ENCODE data around the gene GNMT.

The GNMT gene

DNA sequence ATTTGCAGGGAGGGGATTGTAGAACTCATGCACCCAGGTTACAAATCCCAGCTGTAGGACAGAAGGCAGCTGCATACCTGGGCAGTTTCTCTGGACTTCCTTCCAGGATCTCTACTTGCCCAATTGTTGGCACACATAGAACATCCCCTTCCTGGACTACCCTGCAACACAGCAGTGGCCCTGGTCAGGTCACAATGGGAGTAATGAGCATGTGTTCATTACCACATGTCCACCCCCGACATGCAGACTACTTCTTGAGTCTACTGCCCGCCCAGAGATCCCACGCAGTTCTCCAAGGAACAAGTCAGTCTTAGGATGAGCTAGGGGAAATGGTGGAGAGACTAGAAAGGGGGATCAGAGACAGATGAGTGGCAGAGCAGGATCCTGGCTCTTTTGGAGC lies 13.4 kb downstream of the GNMT start:
- H3K36me3 ChIP-seq (replicated peaks), result peaks cover 32% of the 10 kb centered on the region
- H3K27me3 ChIP-seq (ENCODE audit: low read depth), result no peaks in the 10 kb centered on the region
- no peak overlapping the region for H3K4me3 ChIP-seq
- no peak for DNase-seq (ENCODE audit: low spot score in 2 of 2)
- no peaks in the 10 kb centered on the region for H3K9me3 ChIP-seq
- peaks cover 8% of the 10 kb centered on the region for H3K4me1 ChIP-seq
- in situ Hi-C loops (cut with MboI; ENCODE audit: low sequenced_read_pairs), result no loop called here

DNA sequence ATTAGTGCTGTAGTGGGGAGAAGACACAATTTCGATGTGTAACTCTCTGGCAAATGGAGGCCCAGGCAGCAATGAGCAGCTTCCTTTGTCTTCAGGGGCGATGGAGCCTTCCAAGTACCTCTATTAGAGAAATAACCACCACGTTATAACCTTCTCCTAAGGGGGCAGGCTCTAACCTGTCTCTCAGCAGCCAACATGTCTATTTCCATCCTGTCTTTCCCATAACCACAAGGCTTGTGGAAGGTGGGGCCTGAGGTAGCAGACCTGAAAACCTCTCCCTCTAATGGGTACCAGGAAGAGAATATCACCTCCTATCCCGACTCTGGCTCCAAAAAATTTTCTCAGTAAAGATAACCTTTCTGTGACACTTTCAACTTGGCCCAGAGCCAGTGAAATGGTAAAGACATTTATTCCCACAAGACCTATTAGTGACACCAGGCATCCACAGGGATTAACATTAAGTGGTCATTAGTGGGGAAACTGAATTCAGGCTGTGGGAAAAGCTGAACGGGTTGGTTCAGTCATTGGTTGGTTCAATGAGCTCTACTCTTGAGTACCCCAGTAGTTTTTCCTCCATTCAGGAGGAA lies 14.5 kb downstream of the GNMT start:
- H3K9me3 ChIP-seq, result no peaks in the 10 kb centered on the region
- no peak overlapping the region for H3K4me3 ChIP-seq
- in situ Hi-C loops (cut with MboI; ENCODE audit: low sequenced_read_pairs), result no loop called here
- H3K4me1 ChIP-seq, result peaks cover 14% of the 10 kb centered on the region
- no peaks in the 10 kb centered on the region for H3K27me3 ChIP-seq (ENCODE audit: low read depth)
- no peak for DNase-seq (ENCODE audit: low spot score in 2 of 2)
- H3K36me3 ChIP-seq (replicated peaks), result peaks cover 28% of the 10 kb centered on the region

DNA sequence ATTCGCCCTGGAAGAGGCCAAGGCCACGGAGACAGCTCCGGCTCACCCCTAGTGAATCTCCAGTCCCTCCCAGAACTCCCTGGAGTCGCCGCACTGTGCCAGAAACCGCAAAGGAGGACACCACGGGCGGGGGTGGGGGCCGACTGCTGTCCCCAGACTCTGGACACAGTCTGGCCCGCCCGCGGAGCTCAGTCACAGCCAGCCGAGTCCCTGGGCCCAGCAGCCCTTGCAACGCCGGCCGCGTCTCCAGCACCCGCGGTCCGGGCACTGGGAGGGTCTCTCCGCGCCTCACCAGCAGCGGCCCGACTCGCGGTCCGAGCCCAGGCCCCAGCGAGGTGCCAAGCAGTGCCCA lies 17.9 kb downstream of the GNMT start:
- in situ Hi-C loops (cut with MboI; ENCODE audit: low sequenced_read_pairs), result no loop called here
- DNase-seq (ENCODE audit: low spot score in 2 of 2), result peak in 1 of 2 experiments; percentile 43
- Histone ChIP-seq H3K4me1 (peaks cover 14% of the 10 kb centered on the region), H3K9me3 (no peaks in the 10 kb centered on the region), H3K4me3 (peak overlapping the region; percentile 86), H3K27me3 (ENCODE audit: low read depth) (no peaks in the 10 kb centered on the region), H3K36me3 (replicated peaks) (peaks cover 12% of the 10 kb centered on the region)

DNA sequence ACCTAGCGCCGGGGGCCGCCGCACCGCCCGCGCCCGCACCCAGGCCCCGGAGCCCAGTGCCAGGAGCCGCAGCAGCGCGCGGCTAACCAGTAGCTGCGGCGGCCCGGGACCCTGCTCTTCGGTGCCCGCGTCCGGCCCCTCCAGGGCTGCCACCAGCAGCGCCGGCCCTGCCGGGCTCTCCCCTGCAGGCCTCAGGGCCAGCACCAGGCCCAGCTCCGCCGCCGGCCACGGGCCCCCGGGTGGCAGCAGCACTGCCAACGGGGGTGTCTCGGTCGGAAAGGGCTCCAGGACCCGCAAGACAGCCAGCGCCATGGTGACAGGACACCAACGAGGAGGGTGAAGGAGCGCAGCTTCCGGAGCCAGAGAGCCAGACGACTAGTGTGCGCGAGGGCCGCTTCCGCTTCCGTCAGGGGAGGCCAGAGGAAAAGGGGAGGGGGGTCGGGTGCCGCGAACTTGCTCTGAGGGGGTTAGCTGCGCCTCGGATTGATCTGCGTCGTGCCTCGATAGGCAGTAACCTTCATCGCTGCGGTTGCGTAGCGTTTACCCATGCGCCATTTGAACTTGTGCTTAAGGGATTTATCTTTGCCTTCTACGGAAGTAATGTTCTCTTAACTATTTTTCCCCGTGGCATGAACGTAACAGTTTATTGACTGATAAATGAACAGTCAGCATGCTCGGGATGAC lies 18.4 kb downstream of the GNMT start, which contains the start of gene PEX6:
Gene PEX6 (minus strand): TSS at position 343 of the 684 bp plus-strand sequence. CDS start 31 bp downstream, at position 312.
- H3K4me3 ChIP-seq, result peak within 1 kb of the TSS; percentile 86
- peaks cover 18% of the 10 kb centered on the region for H3K4me1 ChIP-seq
- peaks cover 6% of the 10 kb centered on the region for H3K36me3 ChIP-seq (replicated peaks)
- no peaks in the 10 kb centered on the region for H3K9me3 ChIP-seq
- in situ Hi-C loops (cut with MboI; ENCODE audit: low sequenced_read_pairs), result no loop called here
- no peaks in the 10 kb centered on the region for H3K27me3 ChIP-seq (ENCODE audit: low read depth)
- peak; percentile 94 to 98 for DNase-seq (ENCODE audit: low spot score in 2 of 2)

DNA sequence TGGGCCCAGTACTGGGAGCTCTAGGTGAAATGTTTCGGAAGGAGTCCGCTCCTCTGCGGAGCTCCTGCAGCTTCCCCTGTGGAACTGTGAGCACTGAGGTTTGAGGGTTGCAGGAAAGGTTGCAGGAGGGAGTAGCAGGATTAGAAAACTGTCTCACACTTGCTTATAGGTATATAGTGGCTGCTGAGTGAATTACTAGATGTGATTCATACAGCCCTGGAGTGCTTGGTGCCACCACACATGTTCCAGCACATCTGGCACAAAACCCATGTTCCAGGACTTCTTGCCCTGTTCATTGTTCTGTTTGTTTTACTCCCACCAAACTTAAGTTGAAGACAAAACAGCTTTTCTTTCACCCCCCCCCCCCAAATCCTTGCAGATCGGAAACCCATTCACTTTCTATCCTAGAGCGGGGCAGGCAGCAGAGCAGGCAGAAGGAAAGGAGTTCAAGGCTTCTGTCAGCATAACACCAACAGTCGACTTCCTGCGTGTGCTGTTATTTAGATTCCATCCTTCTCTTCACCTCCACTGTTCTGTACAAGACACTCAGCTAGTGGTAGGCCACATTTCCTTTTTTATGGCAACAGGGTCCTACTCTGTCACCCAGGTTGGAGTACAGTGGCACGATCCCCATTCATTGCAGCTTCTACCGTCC lies 19.1 kb downstream of the GNMT start:
- peak overlapping the region; percentile 86 for H3K4me3 ChIP-seq
- no peak for DNase-seq (ENCODE audit: low spot score in 2 of 2)
- in situ Hi-C loops (cut with MboI; ENCODE audit: low sequenced_read_pairs), result no loop called here
- H3K27me3 ChIP-seq (ENCODE audit: low read depth), result no peaks in the 10 kb centered on the region
- no peaks in the 10 kb centered on the region for H3K9me3 ChIP-seq
- H3K36me3 ChIP-seq (replicated peaks), result peaks cover 5% of the 10 kb centered on the region; the same call in 1 of the 2 replicates
- peaks cover 18% of the 10 kb centered on the region for H3K4me1 ChIP-seq

DNA sequence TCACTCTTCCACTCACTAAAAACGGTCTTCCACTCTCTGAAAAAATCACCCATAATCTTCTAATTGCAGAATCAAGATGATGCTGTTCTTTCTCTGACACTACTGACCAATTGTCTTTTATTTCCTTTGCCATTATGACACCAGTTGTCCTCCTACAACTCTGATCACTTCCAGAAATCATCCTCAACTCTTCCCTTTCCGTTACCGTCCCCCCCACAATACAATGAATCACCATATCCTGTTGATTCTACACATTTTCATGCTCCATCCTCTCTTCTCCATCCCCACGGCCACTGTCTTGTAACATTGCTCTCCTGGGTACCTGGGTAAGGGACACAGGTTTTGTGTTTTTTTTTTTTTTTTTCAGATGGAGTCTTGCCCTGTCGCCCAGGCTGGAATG lies 21.3 kb downstream of the GNMT start:
- Histone ChIP-seq H3K9me3 (no peaks in the 10 kb centered on the region), H3K27me3 (ENCODE audit: low read depth) (no peaks in the 10 kb centered on the region), H3K4me1 (peaks cover 15% of the 10 kb centered on the region), H3K36me3 (replicated peaks) (peaks cover 2% of the 10 kb centered on the region; the same call in 1 of the 2 replicates), H3K4me3 (no peak overlapping the region)
- no peak for DNase-seq (ENCODE audit: low spot score in 2 of 2)
- in situ Hi-C loops (cut with MboI; ENCODE audit: low sequenced_read_pairs), result no loop called here

DNA sequence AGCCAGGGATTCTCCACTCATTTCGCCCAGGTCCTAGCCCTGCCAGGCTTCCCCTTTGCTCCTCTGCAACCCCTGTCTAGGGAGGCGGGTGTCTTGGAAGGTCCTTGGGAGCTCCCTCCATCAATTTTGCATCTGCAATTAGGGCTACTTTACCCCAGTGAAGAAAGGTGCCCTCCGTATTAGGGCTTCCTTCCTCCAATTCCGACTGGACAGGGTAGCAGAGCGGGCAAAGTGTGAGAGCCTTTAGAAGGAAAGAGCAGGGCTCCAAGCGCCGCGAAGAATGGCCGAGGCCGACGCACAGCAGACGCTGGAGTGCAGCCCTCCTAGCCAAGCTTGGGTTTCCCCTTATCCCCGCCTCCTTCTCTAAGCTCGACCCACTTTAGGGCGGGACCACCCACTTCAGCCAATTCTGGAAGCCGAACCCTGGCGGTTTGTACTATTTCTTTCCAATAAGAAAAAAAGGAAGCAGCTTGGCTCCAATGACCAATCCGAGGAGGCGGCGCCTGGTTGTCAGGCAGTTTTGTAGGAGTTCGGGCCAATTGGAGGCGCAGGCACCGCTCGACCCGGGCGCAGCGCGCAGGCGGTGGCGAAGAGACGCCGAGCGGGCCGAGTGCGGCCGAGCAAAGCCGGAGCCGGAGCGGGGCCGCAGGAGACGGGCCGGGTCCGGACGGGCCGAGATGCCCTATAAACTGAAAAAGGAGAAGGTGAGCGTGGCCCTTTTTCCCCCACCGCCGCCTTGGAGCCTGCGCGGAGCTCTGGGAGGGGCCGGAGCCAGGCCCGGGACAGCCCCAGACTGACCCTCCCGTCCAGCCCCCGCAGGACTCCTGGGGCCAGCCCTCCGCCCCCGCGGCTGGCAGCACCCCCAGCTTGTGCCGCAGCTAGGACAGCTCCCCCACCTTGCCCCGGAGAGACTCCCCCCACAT lies 23.7 kb downstream of the GNMT start, which contains the start of gene PPP2R5D:
Gene PPP2R5D (plus strand): TSS at position 570 of the 923 bp plus-strand sequence. CDS start 108 bp downstream, at position 678.
- H3K4me3 ChIP-seq, result peak within 1 kb of the TSS; percentile 89
- DNase-seq (ENCODE audit: low spot score in 2 of 2), result peak; percentile 98 to 99
- peaks cover 10% of the 10 kb centered on the region for H3K4me1 ChIP-seq
- no peaks in the 10 kb centered on the region; the same call in none of the 2 replicates for H3K36me3 ChIP-seq (replicated peaks)
- in situ Hi-C loops (cut with MboI; ENCODE audit: low sequenced_read_pairs), result no loop called here
- no peaks in the 10 kb centered on the region for H3K9me3 ChIP-seq
- H3K27me3 ChIP-seq (ENCODE audit: low read depth), result no peaks in the 10 kb centered on the region

DNA sequence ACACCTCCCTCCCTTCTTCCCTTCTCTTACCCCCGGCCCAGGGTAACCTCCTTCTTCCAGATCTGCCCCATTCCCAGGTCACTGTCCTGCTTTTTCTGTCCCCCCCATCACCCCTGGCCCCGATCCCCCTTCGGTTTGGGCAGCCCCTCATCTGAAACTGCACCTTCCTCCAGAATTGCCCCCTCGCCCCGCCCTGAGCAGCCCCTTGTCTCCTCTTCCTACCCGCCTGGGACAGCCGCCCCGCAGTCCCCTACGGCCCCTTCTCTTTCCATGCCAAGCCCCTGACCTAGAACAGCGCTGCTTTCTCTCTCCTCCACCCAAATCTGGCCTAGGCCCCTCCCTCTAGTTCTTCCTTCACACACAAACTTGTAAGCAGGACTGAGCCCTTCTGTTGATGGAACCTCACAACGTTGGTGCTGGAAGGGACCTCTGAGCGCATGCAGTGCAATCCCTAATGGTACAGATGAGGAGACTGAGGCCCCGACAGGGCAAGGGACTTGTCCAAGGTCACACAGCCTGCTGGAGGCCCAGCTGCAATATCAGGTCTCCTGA lies 24.4 kb downstream of the GNMT start:
- no peaks in the 10 kb centered on the region for H3K9me3 ChIP-seq
- peak overlapping the region; percentile 89 for H3K4me3 ChIP-seq
- peaks cover 5% of the 10 kb centered on the region for H3K36me3 ChIP-seq (replicated peaks)
- DNase-seq (ENCODE audit: low spot score in 2 of 2), result peak in 1 of 2 experiments; percentile 57
- in situ Hi-C loops (cut with MboI; ENCODE audit: low sequenced_read_pairs), result no loop called here
- H3K4me1 ChIP-seq, result peaks cover 4% of the 10 kb centered on the region; the same call in 1 of the 2 replicates
- no peaks in the 10 kb centered on the region for H3K27me3 ChIP-seq (ENCODE audit: low read depth)

DNA sequence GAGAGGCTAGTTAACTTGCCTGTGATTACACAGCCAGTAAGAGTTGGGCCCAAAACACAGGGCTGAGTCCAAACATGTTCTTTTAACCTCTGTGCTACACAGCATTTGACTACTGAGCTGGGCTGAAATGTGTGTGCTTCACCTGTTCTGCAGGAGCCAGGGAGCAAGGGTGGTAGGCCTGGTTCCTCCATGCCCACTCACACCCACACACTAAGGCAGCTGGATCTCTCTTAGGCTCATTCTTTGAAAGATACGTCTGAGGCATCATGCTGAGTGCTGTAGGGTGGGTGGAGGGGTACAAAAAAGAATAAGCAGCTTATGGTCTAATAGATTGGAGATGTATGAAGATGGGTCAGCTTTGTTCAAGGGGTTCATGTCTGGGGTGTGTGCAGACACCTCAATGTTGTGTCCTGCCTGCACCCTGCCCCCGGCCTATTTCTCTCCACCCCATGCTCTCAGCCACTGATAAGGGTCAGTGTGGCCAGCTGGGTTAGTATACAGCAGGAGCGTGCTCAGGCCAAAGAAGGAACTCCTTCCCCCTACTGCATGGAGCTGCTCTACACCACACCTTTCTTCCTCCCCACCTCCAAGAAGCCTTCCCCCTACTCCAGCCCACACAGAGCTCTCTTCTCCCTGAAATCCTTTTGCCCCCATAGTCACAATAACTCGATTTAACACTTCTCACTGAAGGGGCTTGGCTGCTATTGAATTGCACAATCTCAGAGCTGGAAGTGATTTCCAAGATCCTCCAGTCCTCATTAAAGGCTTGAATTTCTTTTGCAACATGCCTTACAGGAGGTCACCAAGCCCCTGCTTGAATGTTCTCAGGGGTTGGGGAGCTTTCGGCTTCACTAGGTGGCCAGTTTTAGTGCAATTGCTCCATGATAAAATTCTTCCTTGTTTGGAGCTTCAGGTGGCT lies 27.2 kb downstream of the GNMT start:
- Histone ChIP-seq H3K9me3 (no peaks in the 10 kb centered on the region), H3K4me3 (no peak overlapping the region), H3K36me3 (replicated peaks) (peaks cover 14% of the 10 kb centered on the region)

DNA sequence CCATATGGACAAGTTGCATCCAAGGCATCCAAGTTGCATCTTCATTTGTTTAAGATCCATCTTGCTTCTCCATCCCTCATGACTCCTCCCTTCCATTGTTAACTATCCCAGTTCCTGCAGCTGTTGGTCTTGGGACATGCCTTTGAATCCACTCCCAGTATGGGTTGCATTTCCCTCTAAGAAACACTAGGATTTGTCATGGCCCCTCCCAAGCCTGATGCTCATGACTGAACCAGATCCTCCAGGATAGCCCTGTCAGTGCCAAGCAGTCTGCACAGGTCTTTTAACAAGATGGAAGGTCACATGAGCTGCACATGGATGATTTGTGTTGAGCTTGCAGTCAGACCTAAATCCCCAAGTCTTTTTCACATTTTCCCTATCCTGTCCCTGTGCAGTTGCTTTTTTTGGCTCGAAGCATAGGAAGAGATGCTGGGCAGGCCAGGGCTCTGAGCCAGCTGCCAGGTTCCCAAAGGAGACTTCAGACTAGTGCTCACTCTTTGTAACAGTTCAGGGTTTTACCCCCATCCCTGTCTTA lies 28.0 kb downstream of the GNMT start:
- in situ Hi-C loops (cut with MboI; ENCODE audit: low sequenced_read_pairs), result no loop called here
- no peak for DNase-seq (ENCODE audit: low spot score in 2 of 2)
- Histone ChIP-seq H3K4me3 (no peak overlapping the region), H3K36me3 (replicated peaks) (peaks cover 14% of the 10 kb centered on the region), H3K4me1 (peaks cover 3% of the 10 kb centered on the region; the same call in 1 of the 2 replicates), H3K27me3 (ENCODE audit: low read depth) (no peaks in the 10 kb centered on the region), H3K9me3 (no peaks in the 10 kb centered on the region)

More for the DNA sequence above, 27.2 kb downstream of the GNMT start:
- in situ Hi-C loops (cut with MboI; ENCODE audit: low sequenced_read_pairs), result no loop called here
- Histone ChIP-seq H3K27me3 (ENCODE audit: low read depth) (no peaks in the 10 kb centered on the region), H3K4me1 (peaks cover 4% of the 10 kb centered on the region; the same call in 1 of the 2 replicates)
- no peak for DNase-seq (ENCODE audit: low spot score in 2 of 2)

DNA sequence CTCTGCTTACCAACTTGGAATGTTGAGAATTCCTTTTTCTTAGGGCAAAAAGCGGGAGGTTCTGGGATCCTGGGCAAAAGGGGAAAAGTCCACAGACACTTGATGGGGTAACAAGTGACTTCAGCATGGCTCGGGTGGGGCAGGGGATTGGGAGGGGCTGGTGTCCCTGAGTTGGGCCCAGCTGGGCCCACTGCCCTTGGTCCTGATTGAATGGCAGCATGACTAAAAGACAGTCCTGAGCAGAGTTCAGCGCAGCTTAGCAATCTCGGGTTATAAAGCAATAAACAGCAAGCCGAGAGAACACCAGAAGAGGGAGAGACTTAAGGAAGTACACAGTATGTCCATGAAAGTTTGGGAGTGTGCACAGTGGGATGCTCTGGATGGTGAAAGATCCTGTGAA lies 29.4 kb downstream of the GNMT start:
- Histone ChIP-seq H3K27me3 (ENCODE audit: low read depth) (no peaks in the 10 kb centered on the region), H3K9me3 (no peaks in the 10 kb centered on the region), H3K36me3 (replicated peaks) (peaks cover 14% of the 10 kb centered on the region), H3K4me3 (no peak overlapping the region), H3K4me1 (no peaks in the 10 kb centered on the region; the same call in 1 of the 2 replicates)
- DNase-seq (ENCODE audit: low spot score in 2 of 2), result no peak
- in situ Hi-C loops (cut with MboI; ENCODE audit: low sequenced_read_pairs), result no loop called here

DNA sequence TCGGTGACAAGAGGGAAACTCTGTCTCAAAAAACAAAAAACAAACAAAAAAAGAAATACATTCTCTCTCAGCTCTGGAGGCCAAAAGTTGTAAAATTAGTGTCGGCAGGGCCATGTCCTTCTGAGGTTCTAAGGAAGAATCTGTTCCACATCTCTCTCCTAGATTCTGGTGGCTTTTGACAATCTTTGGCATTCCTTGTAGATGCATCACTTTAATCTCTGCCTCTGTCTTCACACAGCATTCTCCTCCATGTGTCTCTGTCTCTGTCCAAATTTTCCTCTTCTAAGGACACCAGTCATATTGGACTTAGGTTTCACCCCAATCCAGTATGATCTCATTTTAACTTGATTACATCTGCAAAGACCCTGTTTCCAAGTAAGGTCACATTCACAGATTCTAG lies 32.9 kb downstream of the GNMT start:
- Histone ChIP-seq H3K9me3 (no peaks in the 10 kb centered on the region), H3K27me3 (ENCODE audit: low read depth) (no peaks in the 10 kb centered on the region), H3K4me1 (no peaks in the 10 kb centered on the region), H3K36me3 (replicated peaks) (peaks cover 14% of the 10 kb centered on the region), H3K4me3 (no peak overlapping the region)
- in situ Hi-C loops (cut with MboI; ENCODE audit: low sequenced_read_pairs), result no loop called here
- no peak for DNase-seq (ENCODE audit: low spot score in 2 of 2)

Measured in HAP-1 (cell line).